HG03439 (cell line): ENCODE data around the gene TCAF1.
A peak's percentile ranks its signal among the peaks of the same experiment; 100 is the strongest.
"Not testable (repeated sequence)": the region's sequence is repeated elsewhere in the genome, so short reads cannot be mapped to it uniquely, and the experiment has no call there.

Experiments used
- ATAC-seq: cut with Tn5 transposase; IDR thresholded peaks from one replicate; pipeline ENCODE4 v1.9.1; 2021; ENCODE audit warnings: mild to moderate bottlenecking, moderate library complexity; ENCODE audit not compliant: unreplicated experiment

TCAF1 gene

DNA sequence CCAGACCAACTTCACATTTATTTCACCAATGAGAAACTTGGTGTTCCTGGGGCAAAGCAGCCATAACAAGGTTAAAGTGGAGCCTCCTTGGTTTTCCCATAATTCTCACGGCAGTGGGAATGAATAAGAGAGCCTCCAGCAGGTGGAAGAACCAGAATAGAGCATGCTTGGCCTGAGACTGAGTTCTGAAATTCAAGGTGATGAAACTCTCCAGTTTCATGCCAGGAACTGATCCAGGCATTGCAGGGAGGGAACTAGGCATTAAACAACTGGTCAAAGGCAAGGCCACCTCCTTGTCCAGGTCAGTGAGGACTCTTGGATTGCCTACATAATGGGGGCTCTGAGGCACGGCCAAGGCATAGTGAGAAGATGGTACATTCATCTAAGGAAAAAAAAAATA, 44.0 kb downstream of the TCAF1 start:
- not testable (repeated sequence) for ATAC-seq

DNA sequence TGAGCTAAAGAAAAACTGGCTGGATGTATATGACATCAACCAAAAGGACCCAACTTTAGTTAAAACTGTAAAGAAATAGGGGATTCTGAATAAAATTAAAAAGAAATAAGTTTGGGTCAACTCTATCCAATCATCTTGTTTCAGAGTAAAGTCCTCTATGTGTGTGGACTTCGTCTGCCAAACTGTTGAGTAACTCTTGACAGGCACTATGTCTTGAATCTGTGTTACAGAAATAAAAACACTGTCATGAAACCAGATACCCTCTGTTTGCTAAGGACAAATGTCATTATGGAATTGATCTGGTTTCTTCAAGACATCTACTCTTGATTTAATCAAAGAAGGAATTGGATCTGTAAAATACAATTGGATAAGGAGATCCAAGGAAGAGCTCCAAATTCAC, 46.5 kb downstream of the TCAF1 start:
- not testable (repeated sequence) for ATAC-seq

DNA sequence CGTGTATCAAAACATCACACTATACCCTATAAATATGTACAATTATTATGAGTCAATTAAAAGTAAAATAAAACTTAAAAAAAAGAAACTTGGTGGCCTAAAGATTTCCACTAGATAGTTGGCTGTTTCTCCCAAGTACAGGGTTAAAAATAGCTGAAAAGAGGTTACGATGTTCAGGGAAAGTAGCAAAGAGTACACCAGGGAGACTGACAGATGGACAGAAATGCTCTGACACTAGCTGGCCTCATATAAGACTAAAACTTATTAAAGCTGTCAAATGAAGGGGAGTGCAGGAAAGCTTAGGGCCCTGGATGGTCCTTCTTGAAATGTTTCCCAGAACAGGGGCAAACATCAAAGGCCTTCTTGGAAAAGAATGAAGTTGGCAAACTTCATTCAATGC, 51.3 kb downstream of the TCAF1 start:
- ATAC-seq, result no peak

DNA sequence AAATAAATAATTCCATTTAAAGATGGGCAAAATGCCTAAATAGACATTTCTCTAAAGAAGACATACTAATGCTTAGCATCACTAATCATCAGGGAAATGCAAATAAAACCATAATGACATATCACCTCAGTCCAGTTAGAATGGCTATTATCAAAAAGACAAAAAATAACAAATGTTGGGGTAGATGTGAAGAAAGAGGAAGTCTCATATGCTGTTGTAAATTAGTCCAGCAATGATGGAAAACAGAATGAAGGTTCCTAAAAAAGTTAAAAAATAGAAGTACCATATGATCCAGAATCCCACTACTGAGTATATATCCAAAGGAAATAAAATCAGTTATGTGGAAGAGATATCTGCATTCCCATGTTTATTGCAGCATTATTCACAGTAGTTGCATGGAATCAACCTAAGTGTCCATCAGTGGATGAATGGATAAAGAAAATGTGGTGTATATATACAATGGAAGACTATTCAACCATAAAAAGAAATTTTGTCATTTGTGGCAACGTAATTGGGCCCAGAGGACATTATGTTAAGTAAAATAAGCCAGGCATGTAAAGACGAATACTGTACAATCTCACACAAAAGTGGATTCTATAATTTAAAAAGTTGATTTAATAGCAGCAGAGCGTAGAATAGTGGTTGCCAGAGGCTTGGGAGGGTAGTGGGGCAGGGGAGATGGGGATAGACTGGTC, 52.0 kb downstream of the TCAF1 start:
- no peak for ATAC-seq

DNA sequence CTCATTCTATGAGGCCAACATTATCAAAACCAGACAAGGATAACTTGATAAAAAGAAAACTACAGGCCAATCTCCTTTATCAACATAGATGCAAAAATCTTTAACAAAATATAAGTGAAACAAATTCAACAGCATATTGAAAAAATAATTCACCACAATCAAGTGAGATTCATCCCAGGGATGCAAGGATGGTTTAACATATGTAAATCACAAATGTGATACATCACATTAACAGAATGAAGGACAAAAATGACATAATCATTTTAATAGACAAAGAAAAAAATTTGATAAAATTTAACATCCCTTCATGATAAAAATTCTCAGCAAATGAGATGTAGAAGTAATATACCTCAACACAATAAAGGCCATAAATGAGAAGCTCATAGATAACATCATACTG, 53.8 kb downstream of the TCAF1 start:
- no peak for ATAC-seq

DNA sequence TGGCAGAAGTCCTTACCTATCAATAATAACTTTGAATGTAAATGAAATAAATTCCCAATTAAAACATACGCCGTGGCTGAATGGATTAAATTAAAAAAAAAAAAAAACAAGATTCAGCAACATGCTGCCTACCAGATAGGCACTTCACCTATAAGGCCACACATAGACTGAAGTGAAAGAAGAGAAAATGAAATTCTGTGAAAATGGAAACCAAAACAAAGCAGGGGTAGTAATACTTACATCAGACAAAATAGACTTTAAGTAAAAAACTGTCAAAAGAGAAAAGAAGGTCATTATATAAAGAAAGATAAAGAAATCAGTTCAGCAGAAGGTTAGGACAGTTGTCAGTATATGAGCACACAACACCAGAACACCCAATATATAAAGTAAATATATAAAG, 55.3 kb downstream of the TCAF1 start:
- ATAC-seq, result no peak

DNA sequence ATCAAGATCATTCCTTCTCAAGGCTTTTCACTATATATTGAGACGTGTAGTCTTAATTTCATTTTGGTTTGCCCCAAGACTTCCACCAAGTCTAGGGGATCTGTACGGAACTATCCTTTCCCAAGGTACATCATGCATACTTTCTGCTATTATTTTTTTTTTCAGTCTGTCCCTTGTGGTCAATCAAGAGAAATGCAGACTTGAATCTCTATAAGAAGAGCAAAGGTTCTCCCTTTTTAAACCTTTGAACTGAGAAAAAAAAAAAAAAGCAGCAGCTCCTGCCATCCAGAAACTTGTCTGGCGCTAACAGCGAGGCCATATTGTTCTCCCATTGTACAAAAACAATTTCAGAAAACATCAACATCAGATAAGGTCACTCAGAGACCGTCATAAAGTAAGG, 60.3 kb downstream of the TCAF1 start:
- not testable (repeated sequence) for ATAC-seq

DNA sequence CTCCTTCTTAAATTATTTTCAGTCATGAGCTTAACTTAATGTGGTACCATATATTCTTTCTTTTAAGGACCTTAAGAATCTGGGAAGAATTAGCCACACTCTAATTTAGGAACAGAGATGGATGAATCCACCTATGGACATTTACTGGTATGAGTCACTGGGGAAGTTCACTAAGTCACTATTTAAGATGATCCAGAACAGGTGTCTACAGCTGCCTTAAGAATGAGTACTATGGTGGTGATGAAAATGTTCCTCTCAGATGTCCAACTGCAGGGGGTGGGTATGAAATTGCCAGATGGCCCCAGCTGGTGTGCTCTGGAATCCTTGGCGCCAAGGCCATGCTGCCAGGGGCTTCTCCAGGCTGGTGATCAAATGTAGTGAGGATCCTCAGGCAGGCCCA, 61.9 kb downstream of the TCAF1 start:
- ATAC-seq, result not testable (repeated sequence)

DNA sequence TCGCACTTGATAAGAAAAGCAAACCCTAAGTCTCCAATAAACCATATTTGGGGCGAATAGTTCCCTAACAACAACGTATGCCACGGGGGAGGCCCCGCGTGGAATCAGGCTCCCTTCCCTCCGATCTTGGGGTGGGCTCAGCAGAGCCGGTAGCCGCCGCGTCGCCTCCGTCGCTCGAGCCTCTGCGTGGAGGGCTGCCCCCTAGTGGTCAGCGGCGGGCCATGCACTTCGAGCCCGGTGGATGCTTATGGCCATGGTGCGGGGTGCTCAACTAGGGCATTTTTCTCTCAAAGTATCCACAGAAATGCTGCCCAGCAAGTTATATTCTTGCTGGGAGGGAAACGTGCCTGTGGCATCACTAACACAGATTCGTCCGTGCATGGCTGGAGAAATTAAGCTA, 64.8 kb downstream of the TCAF1 start:
- ATAC-seq, result peak; percentile 77

DNA sequence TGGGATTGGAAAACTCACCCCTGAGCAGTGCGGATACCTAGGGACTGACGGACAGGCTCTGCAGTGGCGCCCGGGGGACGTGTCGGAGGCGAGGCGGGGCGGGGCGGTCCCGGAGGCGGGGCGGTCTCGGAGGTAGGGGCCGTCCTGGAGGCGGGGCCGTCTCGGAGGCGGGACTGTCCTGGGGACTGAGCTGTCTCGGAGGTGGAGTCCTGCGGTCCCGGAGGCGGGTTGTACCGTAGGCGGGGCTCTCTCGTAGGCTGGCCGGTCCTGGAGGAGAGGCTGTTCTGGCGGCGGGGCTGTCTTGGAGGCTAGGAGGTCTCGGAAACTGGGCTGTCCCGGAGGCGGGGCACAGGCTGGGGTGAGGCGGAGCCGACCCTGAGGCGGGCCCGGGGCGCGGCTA, 65.4 kb downstream of the TCAF1 start:
- peak; percentile 88 for ATAC-seq

DNA sequence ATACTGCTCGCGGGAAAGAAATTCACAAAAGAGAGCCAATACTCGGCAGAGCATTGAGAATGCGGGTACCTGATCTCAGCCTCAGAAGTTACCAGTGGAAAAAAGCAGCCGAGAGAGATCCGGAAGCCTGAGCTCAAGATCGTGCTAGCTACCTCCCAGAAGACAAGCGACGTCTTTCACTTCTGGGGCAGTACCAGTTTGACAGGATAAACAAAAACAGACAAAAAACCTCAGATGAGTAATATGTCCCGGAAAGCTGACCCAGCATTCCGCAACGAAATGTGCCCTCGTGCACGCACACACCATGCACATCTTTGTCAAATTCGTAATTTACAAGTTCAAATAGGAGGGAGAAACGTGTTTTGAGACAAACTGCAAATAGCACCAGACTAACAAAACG, 65.9 kb downstream of the TCAF1 start:
- ATAC-seq, result peak; percentile 35

DNA sequence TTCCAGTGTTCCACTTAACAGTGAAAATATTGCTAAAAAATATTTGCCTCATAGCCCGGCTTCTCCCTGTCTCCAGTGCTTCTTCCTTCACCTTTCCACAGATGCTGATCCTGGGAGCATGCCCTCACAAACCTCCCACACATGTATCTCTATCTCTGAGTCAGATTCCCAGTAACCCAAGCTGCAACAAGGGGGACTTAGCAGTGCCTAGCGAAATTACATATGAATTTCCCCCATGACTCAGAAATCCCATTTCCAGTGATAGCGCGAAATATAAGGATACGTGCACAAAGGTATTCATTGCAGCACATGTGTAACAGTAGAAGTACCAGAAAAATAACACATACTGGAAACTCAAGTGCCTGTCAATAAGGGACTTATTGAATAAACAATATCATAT, 75.4 kb downstream of the TCAF1 start:
- ATAC-seq, result not testable (repeated sequence)

DNA sequence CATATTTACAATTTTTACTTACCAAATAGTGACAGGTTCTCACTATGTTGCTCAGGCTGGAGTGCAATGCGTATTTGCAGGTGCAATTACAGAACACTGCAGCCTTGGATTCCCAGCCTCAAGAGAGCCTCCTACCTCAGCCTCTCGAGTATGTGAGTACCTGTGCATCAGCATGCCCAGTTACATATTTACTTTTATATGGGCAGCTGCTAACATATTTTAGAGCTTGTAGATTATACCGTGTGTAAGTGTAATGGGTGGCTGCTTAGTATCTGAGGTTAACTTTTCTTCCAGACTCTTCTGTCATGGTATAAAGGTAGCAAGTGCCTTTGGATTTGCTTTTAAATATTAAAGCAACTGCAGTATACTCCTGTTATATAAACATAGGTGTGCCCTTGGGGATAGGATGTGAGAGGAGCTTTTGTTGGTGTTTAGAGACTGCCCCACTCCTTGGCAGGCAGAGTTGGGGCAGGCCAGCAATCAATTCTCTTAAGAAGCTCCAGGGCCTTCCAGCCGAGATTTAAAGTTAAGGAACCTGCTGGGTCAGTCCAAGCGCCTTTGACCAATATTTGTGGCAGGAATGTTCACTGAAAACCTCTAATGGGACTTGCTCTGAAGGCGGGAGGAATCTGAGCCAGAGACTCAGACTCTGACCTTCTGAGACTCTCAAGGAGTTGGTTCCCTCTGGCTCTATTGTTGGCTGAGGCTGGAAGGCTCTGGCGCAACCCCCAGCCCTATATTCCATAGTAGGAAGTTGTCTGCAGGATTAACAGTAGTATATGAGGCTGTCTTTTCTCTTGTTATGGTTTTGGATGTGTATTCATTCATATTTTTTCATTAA, 77.5 kb downstream of the TCAF1 start:
- not testable (repeated sequence) for ATAC-seq

DNA sequence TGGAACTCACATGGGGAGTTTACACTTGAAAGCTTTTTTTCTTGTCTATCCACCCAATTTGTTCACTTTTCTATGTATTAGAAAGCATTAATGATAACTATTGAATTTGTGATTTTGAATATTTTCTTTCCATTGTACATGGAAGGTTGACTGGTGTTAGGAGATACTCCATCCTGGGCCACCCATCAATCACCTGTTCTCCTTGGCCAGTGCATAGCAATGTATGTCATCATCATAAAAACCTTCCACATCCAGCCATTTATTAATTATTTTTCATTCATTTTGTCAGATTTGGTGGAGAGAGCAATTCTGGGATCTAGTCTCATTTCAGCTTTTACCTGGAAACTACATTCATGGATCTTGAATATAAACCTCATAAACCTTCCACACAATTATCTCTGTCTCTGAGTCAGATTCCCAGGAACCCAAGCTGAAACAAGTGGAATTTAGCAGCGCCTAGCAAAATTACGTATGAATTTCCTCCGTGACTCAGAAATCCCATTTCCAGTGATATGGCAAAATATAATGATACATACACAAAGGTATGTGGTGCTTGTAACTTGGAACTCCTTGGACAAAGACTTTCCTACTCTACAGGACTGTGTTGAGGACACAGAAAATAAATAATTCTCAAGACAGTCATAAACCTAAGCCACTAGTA, 78.2 kb downstream of the TCAF1 start:
- not testable (repeated sequence) for ATAC-seq

DNA sequence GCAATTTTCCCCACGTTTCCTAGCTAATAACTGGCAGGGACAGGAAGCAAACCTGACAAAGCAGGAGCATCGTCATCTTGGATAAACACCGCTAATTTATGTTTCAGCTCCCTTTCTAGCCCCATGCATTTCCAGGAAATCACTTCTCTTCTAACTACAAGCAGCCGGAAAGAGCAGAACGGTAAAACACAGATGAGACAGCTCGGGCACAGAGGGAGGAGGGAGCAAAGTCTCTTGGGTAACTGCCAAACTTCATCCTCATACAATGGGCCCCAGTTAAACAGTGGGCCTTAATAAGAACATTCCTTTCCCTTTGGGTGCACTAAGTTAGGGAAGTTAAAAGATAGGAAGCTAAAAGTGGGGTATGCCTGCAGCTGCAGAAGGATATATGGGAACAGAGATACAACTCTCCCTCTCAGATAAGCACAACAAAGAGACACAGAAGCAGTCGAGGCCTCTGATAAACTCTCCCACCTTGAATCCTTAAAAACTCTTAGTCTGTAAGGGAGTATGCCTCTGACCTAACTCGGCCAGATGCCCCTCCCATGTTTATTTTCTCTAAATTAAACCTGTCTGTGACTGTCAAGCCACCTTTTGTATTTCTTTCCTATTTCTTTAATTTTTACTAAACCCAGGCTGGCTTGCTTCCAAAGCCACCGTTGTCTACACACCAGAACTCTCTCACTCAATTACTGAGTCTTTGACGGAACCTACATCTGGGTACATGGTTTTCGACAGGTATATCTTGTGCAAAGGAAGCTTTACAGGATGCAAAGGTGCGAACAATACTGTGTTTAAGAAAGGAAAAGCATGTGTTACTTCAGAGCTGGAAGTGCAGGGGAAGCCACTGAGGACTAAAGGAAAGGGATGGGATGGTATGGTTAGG, 80.3 kb downstream of the TCAF1 start:
- not testable (repeated sequence) for ATAC-seq

DNA sequence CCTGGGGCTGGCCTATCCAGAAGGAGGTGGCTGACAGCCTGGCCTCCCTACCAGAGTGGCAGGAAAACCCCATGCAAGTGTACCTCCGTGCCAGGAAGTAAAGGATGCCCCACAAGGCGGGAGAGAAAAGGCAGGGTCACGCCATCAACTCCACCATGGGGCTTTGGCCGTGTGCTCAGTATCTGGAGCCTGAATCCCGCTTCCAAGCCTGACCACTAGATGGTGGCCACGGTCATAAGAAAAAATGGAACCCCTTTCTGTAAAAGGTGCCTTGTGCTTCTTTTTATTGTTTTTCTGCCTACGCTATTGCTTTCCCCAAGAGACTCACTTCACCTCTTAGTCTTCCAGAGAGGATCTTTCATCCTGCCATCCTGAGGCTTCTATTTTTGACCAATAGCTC, 84.1 kb downstream of the TCAF1 start:
- peak; percentile 83 for ATAC-seq

DNA sequence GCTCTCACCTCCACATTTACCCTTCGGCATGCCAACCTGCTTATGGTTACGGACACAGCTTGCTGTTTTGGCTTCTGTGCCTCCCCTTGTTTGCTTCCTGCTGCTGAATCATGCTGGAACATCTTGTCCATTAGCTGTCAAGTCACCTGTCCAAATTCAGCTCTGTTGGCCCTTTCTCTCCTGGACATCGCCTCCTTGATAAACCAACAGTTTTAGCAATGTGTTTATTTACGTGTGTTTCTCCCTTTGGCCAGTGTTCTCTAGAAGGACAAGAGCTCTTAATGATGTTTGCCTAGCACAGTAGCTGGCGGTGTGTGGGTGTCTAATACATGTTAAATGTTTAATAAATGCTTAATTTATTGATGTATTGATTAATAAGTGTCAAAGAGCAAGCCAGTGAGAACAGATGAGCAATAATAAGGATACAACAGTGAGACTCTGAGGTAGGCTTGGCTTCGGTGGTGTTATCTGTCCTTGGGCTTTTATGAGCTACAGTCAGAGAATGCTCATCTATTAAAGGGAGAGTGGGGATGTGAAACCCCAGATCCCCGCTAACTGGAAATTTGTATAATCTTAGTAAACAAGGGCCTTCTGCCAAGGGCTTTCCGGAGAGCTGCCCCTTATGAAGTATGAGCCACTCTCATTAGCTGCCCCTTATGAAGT, 85.4 kb downstream of the TCAF1 start:
- not testable (repeated sequence) for ATAC-seq

DNA sequence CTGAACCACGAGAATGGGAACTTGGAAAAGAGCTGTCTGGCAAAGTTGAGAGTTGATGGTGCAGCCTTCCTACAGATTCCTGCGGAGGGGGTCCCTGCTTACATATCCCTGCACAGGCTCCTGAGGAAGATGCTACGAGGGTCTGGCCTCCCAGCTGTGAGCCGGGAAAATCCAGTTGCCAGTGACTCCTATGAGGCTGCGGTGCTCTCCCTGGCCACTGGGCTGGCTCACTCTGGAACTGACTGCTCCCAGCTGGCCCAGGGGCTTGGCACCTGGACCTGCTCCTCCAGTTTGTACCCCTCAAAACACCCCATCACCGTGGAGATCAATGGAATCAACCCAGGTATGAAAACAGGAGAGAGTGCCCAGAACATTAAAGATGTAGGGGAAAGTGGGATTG, 91.3 kb downstream of the TCAF1 start:
- not testable (repeated sequence) for ATAC-seq

DNA sequence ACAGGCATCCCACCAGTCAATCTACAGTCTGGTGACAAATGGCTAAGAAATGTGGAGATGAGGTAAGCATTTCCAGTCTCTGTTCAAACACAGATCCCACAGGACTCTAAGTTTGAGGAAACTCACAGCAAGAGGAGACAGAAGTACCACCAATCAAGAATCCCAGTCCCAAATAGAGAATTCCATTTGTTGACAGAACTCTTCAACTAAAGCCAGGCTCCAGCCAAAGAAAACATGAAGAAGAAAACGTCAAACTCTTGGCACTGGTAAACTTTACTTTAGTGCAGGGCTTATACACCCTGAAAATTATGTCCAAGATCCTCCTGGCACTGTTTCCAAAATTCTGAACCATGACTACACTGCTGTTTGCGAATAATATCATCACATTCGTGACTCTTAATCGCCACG, 95.3 kb downstream of the TCAF1 start:
- not testable (repeated sequence) for ATAC-seq
